GM18909 (cell line): Measurements from ENCODE around the gene RETREG2.

Experiments
- ATAC-seq: cut with Tn5 transposase; IDR thresholded peaks from one replicate; pipeline ENCODE4 v1.9.1; 2021; ENCODE audit warnings: mild to moderate bottlenecking; ENCODE audit not compliant: unreplicated experiment, poor library complexity

Gene RETREG2

DNA sequence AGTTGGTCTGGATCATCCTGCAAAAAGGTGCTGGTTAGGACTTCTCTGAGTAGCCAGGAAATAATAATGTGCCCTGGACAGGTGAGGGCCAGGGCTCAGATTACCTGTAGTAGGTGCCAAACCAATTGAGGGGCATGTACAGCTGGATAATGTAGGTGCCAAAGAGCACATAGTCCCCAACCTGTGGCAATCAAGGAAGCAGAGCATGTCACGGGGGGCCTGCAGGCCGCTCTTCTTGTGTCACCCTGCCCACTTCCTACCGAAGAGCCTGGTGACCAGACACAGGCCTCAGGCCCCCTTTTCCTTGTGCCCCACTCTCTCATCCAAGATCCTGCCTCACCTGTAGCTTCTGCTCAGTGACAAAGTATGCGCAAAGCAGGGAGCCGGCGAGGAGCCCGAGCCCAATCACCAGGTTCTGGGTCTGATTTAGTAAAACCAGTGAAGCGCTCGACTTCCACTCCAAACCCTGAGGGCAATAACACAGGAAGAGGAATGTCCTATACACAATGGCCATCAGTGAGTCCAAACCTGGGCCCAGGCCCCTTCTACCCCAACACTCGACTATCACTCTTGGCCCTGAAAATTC is 35.5 kb downstream of the RETREG2 start:
- ATAC-seq: no peak

DNA sequence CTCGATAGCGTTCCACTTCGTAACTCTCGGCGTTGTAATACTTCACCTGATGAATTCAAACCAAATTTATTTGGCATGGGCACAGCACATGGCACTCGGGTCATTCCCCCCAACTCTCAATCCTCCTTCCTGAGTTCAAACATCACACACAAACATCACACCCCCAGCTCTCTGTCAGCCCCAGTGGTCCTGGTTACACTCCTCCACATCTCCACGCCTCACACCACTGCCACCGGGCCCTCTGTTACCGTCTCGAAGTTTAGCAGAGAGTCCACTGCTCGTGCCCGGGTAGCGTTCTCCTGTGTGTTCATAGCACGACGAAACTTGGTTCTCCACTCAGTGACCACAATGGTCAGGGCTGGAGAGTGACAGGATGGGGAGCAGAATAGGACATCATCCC is 36.1 kb downstream of the RETREG2 start:
- no peak for ATAC-seq

DNA sequence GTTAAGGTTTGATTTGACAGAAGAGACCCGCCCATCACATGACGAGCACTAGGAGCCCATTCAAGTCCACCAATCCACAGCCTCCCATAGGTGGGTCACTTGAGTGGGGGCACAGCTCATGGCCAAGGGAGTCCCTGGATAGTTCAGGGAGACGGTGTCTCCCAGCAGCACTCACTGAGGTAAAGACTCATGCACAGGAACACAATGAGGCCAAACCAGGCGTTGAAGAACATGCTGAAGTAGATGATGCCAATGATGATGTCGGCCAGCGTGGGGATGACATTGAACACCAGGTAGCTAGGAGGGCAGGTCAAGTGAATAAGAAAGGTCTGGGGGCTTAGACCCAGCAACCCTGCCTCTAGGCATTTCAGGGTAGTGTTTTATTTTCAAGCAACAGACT is 36.7 kb downstream of the RETREG2 start:
- ATAC-seq: no peak

DNA sequence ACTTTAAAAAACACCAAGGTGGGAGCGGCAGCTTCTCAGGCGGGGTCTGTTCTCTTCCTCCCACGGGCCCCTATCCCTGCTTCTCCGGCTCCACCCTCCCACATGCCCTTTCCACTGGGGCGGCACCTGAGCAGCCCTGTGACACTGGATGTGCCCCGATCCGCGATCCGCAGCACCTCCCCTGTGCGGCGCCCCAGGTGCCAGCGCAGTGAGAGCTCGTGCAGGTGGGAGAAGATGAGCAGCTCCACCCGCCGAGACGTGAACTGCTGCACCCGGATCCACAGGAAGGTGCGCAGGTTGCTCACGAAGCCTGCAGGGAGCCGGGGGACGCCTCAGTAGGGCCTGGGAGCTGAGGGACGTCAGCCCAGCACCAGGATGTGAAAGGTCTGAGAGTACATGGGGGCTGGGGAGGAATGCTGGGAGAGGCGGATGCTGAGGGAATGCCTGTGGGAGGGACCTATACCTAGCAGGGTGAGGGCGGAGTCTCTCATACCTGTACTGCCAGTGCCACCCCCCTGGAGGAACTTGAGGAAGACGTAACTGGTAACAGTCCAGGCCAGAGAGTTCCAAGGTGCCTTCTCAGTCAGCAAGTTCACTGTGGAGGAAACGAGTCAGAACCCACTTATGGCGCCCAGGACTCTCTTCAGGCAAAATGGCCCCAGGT is 37.9 kb downstream of the RETREG2 start:
- no peak for ATAC-seq

DNA sequence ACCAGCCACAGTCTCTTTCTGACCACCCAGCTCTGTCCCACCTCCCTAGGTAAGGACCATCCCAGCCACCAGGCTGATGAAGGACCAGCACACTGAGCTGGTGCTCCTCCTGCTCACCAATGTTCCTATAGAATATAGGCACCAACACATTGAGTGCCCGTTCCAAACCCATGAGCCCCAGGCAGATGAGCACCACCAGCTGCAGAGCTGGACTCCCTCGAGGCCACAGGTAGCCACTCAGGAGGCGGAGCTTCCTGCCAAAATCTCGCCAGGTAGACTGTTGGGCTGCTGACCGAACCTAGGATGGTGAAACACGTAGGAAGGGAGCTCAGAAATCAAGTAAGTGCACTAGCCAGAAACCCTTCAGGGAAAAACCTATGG is 38.5 kb downstream of the RETREG2 start:
- ATAC-seq: no peak

DNA sequence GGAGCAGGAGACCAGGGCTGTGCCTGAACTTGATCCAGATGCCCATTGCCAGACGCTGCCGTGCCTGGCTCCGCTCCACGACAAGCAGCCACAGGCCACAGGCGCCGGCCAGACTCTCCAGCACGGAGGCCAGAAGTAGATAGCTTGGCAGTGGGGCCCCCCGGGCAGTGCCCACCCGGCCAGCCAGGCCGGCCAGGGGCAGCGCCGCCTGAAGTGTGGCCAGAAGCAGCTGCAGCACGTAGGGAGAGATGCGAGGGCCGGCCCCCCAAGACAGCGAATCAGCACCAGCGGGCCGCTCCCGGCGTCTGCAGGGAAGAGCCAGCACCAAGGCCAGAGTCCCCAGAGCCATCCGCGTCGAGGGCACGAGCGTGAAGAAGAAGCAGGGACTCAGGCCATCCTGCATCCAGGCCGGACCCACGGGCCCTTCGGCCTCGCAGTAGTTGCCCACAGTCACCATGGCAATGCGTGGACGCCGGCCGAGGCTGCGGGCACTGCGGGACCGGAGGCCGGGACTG is 40.2 kb downstream of the RETREG2 start:
- ATAC-seq: peak; percentile 22

DNA sequence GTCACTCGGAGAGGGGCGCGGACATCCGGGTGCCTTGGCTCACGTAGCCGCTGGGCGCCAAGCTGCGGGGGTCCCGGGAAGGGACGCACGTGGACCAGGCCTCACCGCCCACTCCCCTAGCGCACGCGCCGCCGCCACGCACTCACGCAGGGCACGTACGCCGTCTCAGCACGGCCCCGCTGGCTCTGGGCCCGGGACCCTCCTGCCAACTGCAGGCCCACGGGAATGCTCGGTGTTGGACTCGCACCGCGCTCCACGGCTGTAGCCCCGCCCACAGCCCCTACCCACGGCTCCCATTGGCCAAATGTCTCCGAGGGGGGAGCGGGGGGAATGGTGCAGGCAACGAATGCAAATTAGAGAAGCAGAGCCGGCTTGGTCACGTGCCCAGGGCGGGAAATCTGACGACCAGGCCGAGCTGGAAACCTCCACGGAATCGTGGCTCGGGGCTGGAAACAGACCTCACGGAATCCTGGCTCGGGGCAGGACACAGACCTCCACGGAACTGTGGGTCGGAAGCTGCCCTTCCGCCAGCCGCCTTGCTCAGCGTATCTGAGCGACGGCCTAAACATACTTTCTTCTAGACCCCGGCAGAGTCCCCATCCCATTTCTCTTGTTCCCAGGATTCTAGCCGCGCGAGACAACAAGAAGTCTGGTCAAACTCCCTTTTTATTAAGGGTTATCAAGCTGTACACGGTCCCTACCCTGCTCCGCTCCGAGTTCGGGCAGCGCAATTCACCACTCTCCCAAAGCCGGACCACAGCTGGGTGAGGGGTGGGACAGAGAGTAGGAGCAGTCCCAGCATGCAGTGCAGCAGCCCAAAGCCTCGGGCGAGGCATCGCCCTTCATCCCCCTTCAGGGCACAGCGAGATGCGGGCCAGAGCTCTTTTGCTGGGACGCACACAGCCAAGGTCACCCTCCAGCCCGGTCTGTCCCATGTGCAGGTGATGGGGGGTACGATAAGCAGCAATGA is 40.9 kb downstream of the RETREG2 start, which contains the start of gene ABCB6:
ABCB6 (minus strand) TSS at position 227 of the 970 bp plus-strand sequence. CDS start 285 bp downstream, outside the sequence.
- ATAC-seq: peak; percentile 81

DNA sequence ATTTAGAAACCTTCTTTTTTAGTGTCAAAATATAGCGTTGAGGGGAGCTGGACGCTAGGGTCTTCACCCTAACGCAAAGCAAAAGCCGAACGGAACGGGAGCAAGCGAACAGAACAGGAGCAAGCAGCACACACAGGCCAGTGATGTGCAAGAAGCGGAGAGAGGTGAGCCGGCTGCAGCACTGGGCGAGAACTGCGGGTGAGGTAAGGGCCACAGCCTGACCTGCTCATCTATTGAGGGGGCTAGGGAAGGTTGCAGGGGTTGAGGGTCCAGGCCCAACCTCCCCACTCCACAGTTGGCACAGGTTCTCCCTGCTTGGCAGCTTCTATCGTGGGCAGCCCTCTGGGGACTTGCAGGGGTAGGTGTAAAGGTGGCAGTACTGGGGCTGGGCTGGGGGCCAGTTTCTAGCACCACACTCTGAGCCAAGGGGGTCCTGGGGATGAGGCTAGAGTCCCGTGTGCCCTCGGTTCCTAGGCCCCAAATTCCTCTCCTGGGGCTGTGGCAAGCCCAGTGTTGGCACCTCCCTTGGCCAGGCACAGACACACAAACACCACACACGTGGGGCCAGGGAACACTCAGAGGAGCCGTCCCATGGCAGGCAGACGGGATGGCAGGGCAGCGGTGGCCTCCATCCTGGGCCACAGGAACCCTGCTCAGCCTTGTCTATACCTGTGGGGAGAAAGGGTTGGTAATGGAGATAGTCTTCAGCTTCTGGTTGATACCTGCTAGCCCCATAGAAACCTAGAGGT is 41.9 kb downstream of the RETREG2 start:
- ATAC-seq: no peak

DNA sequence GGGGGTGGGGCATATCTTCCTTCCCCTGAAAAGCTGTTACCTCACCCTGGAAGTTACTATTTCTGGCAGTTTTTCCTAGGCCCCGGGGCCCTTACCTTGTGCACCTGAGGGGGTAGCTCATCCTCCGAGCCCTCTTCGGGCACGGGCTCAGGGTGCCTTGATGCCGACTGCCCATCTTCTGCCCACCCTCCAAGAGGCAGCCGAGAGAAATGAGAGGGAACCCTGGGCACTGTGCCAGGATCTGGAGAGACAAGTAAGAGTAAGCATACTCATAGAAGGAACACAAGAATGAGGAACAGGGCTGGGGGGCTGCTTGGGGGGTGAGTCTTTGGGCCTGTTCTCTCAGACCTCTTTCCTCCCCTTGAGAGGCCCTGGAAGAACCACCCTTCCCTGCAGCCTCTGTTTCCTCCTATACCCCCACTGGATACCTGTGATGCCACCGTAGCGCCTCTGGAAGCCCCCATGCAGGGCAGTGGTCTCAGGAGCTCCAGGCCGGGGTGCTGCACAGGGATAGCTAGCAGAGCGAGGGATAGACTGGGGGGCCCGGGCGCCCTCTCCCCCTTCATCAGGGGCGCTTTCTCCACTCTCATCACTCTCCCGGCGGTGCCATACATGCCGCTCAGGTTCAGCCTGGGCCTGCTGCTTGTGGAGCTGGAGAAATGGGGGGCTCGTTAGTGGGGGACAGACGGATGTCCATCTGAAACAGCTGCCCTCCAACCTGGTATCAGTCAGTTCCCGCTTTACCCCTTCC is 42.8 kb downstream of the RETREG2 start:
- ATAC-seq: no peak

DNA sequence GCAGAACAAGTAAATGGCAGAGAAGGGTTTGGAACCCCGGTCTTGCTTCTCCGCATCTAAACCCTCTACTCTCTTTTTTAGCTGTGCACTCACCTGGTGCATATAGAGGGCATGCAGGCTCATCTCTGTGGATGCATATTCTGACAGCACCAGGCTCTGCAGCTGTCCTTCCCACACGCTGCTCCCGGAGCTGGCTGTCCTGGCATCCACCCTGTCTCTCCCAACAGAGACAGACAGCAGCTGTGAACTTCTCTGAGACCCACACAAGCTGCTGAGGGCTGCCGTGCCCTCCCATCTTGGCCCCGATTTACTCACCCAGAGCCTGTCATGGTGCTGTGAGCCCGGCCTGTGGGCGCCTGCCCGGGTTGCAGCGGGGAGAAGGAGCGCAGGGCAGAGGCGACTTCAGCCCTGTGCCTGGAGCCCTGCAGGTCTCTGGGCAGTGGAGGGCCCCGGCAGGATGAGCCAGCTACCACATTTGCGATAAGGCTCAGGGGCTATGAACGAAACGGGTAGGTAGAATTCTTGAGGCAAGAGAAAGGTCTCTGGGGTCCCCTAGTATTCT is 44.0 kb downstream of the RETREG2 start:
- ATAC-seq: no peak

DNA sequence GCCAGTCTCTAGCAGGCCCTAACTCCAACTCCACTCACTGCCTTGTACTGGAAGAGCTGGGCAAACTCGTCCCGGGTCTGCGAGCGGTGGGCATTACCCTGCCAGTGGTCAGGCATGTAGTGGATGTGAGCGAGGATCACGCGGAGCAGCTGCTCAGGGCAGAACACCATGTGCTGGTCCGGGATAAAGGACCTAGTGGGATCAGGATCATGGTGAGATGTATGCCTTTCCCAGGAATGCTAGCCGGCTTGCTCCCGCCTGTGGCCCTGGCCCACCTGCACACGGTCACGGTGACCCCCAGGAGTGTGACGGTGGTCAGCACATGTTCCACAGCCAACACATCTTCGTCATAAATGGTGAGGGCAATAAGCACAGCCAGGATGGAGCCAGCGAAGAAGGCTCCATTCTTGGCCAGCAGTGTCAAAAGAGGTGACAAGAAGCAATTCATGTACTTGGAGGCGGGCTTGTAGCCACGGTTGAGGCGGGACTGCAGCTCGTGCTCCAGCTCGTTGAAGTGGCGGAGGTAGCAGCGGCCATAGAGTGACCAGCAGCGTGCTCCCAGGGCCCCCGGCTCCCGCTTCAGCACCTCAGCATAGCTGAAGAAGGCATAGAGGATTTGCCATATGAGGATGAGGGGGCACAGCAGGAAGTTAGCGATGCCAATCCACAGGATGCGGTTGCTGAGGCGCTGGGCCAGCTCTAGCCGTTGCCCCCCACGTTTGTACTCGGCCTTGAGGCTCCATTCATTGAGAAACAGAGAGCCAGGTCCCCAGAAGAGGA is 45.9 kb downstream of the RETREG2 start:
- ATAC-seq: no peak

DNA sequence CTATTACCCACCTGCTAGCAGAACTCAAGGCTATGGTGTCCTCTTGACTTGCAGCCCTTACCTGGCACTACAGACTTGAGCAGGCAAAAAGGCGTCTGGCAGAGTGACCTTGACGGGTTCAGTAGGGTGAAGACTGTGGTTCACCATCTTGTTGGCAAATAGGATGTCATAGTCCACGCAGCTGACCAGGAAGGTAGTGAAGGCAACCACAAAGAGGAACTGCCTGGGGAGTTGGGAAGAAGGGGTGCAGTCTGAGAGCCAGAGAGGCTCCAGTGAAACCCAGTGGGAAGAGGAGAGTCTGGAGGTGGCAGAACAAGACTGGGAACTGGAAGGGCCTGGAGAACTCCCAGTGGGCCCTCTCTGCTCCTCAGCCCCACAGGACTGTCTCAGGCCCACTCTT is 47.3 kb downstream of the RETREG2 start:
- ATAC-seq: no peak

DNA sequence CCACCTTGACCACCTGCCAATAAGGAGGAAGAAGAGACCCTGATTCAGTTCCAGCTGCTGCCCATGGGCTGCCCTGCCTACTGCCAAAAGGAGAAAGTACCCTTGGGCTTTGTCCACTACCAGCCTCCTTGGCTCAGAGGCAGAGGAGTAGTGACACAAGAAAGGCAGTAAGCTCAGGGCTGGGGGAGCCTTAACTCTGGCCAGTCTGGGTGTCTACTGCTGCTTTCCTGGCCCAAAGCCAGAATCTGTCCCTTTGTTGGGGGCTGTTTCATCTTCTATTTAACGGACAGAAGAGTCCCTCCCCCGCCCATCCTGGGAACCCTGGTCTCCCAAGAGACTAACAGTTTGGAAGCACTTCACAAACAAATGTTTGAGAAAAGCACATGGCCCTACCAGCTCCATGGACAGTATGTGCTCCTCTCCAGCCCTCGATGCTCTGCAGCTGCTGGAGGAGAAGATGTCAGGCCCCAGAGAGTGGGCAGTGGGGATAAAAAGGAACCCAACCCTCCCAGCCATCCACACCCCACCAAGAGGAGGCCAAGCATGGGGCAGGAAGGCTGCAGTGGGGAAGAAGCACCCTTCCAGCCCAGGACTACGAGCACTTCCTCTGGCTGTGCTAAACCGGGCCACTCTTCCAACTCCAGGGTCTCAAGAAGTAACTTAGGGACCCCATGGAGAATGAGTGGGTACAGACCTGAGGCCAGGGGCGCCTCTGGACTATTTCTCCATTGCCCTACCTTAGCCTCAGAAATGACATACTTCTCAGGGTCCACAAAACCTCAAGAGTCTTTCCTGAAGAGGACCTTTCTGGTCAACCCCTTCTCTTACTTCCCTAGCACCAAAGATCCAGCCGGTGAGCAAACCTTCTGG is 50.2 kb downstream of the RETREG2 start:
- no peak for ATAC-seq

DNA sequence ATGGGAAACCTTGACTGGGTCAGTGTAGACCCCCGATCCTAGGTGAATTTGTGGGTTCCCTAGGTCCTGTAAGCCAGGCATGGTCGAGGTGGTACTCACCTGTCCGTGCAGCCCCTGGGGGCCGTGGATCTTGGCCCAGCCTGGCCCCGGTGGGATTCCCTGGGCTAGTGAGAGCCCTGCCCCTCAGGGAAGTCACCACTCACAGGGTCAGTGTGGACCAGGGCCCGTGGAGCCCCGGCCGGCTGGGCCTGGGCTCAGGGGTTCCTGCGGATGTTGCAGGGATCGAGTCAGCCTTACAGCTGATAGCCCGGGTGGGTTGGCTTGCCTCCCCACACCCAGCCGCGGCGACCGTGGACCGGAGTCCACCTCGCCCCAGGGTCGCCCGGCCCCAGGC is 50.8 kb downstream of the RETREG2 start:
- ATAC-seq: no peak

DNA sequence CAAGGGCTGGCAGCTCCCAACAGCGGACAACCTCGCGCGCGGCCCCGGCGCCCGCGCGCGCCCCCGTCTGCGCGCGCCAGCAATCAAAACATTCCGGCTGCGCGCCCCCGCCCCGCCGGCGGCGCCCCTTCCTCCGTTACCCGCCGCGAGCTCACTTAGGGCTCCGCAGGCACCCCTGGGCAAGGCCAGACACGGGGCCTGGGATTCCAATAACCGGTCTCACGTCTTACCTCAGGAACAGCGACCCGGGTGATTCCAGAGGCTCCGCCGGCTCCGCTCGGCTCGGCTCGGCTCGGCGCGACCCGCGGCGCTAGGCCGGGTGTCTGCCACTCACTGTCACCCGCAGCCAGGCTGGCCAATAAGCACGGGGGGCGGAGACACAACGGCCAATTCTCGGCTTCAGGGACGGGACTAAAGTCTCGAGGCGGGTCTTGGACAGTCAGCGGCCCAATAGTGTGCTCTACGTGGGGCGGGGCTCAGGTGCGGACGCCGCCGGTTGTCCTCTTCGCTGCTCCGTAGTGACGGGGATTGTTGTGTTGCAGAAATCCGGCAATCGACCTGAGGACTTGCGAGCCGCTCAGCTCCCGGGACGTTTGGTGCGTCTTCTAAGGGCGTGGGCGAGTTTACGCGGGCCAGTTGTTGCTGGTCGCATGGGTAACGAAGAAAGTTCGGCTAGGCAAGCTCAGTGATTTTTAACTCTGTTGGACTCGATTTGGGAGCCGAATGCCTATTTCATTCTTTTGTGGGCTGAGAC is 51.4 kb downstream of the RETREG2 start, which contains the start of the genes ANKZF1 and ATG9A:
ANKZF1 (plus strand) TSS at position 502 of the 754 bp plus-strand sequence. CDS start 452 bp downstream, outside the sequence.
ATG9A (minus strand) TSS at position 332 of the 754 bp plus-strand sequence. CDS start 1,612 bp downstream, outside the sequence.
- peak; percentile 97 for ATAC-seq

DNA sequence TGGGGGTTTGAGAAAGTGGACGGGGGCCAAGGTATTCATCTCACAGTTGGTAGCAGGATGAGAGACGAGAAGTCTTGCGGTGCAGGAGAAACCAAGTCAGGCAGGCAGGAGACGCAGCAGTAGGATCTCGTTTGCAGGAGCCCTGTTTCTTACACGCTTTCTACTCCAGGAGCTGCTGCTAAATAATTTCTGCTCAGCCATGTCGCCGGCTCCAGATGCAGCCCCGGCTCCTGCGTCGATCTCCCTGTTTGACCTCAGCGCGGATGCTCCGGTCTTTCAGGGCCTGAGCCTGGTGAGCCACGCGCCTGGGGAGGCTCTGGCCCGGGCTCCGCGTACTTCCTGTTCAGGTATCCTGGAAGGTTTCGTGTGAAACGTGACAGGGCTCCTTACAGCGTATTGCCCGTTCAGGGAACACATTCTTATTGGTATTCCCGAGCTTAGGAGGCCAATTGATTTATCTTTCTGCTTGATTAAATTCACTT is 52.0 kb downstream of the RETREG2 start:
- ATAC-seq: peak; percentile 19
